Fibroblast of lung (primary cell): ENCODE results near the gene PCP4. TPM values are rescaled to one million over a fixed set of nuclear protein-coding genes. Genes with fewer than 3 reads are reported as not detected.

Experiments
- DNase-seq, 2 donors: peaks; one replicate each; pipeline versions ENCODE4 v3.0.0 to v3.0.0-alpha.2; 2010; ENCODE audit warnings: low read depth in 2 of 2
- H2AFZ ChIP-seq: 2 replicates; pipeline ENCODE4 v1.5.1; 2012; ENCODE audit warnings: low read length, control low read depth, inconsistent platforms
- H3K27ac ChIP-seq: 2 replicates; pipeline ENCODE4 v1.5.1; 2011; ENCODE audit warnings: low read length, control low read depth; ENCODE audit not compliant: insufficient read depth
- H3K27me3 ChIP-seq: 2 replicates; pipeline ENCODE4 v1.5.1; 2011; ENCODE audit warnings: mild to moderate bottlenecking, low read length; ENCODE audit not compliant: control insufficient read depth, insufficient read depth
- H3K36me3 ChIP-seq: 2 replicates; pipeline ENCODE4 v1.5.1; 2011; ENCODE audit warnings: low read length; ENCODE audit not compliant: control insufficient read depth, insufficient read depth
- H3K4me1 ChIP-seq: 2 replicates; pipeline ENCODE4 v1.5.1; 2011; ENCODE audit warnings: low read length; ENCODE audit not compliant: control insufficient read depth, insufficient read depth; ENCODE audit errors: extremely low read depth
- H3K4me2 ChIP-seq: 2 replicates; pipeline ENCODE4 v1.5.1; 2011; ENCODE audit warnings: low read length, control low read depth; ENCODE audit not compliant: insufficient read depth; ENCODE audit errors: extremely low read depth
- H3K4me3 ChIP-seq, 4 experiments: fragments of 200-600 bp in 1 of 4; sonication (generic) in 1 of 4; replicated peaks in 1 of 4; 2 replicates each; pipeline ENCODE4 v1.5.1; 2011 to 2016; ENCODE audit warnings: low read length in 4 of 4, low read depth in 3 of 4, mild to moderate bottlenecking in 3 of 4, control low read depth in 2 of 4, inconsistent platforms in 1 of 4, mixed read lengths in 1 of 4; ENCODE audit not compliant: insufficient read depth in 1 of 4; ENCODE audit errors: control extremely low read depth in 1 of 4
- H3K79me2 ChIP-seq: 2 replicates; pipeline ENCODE4 v1.5.1; 2012; ENCODE audit warnings: mild to moderate bottlenecking, low read length, inconsistent platforms; ENCODE audit not compliant: control insufficient read depth, insufficient read depth
- H3K9ac ChIP-seq: 2 replicates; pipeline ENCODE4 v1.5.1; 2011; ENCODE audit warnings: mild to moderate bottlenecking, low read length, control low read depth; ENCODE audit not compliant: insufficient read depth
- H3K9me3 ChIP-seq: 2 replicates; pipeline ENCODE4 v1.5.1; 2012; ENCODE audit warnings: low read depth, low read length; ENCODE audit not compliant: control insufficient read depth, insufficient read depth
- H4K20me1 ChIP-seq: 2 replicates; pipeline ENCODE4 v1.5.1; 2011; ENCODE audit warnings: low read length; ENCODE audit not compliant: control insufficient read depth, insufficient read depth; ENCODE audit errors: extremely low read depth
- CTCF ChIP-seq, 2 donors: IDR thresholded peaks in 1 of 2; conservative IDR thresholded peaks in 1 of 2; 1 replicate in 1 of 2; 2 replicates in 1 of 2; pipeline ENCODE4 v1.5.1; 2011 to 2012; ENCODE audit warnings: low read length in 2 of 2, control low read depth in 1 of 2, inconsistent platforms in 1 of 2, low read depth in 1 of 2, mild to moderate bottlenecking in 1 of 2
- EZH2 ChIP-seq: IDR thresholded peaks from 2 replicates; pipeline ENCODE4 v1.5.1; 2012; ENCODE audit warnings: low read length, control low read depth, mild to moderate bottlenecking; ENCODE audit errors: missing control alignments
- polyA plus RNA-seq, 2 donors: library from polyadenylated mRNA; depleted of rRNA in 1 of 2; stranded (reverse) in 1 of 2; unstranded in 1 of 2; fragments of >200 nt; gene quantifications; 2 replicates each; pipeline ENCODE4 v1.2.1, GENCODE V29; 2011 to 2012; ENCODE audit warnings: missing spikeins in 1 of 2
- total RNA-seq: library from RNA; depleted of rRNA; stranded (reverse); fragments of >200 nt; gene quantifications from 2 replicates; pipeline ENCODE4 v1.2.1, GENCODE V29; 2014

The PCP4 gene
- total and polyA plus RNA-seq, 2 donors (not counting 1 experiment from before 2014, with no cell fraction given): not detected

DNA sequence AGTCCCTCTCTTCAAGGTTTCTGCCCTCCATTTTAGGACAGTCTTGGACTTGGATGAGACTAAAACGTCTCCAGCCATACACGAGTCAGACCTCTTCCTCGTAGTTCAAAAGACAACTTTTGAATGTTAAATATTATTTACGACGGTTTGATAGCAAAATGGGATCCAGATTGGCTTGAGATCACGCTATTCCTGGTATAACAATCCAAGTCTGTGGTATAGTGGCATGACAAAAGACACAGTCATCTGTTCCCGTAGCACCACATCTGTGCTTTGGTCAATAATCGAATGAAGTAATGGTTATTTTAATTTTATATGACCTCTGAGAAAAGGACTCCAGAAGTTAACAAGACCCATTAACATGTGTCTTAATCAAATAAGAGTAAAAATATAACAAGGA, 7.0 kb downstream of the PCP4 start:
- H3K4me3 ChIP-seq: no peak overlapping the region
- no peaks in the 10 kb centered on the region for H3K79me2 ChIP-seq
- no peaks in the 10 kb centered on the region for H3K36me3 ChIP-seq
- no peak overlapping the region for H2AFZ ChIP-seq
- H3K4me2 ChIP-seq: no peak overlapping the region
- no peak for DNase-seq
- H3K9me3 ChIP-seq: no peaks in the 10 kb centered on the region
- H3K9ac ChIP-seq: no peak overlapping the region
- no peak for TF ChIP-seq EZH2
- no peak for TF ChIP-seq CTCF (conservative IDR thresholded peaks at IDR 0.05 in 1 of 2, IDR thresholded peaks at IDR 0.05 in 1 of 2; ENCODE audit: low read depth in 1 of 2, low read length in 2 of 2)
- H3K27ac ChIP-seq: no peak overlapping the region
- no peaks in the 10 kb centered on the region for H3K4me1 ChIP-seq
- H3K27me3 ChIP-seq: no peaks in the 10 kb centered on the region
- no peaks in the 10 kb centered on the region for H4K20me1 ChIP-seq

DNA sequence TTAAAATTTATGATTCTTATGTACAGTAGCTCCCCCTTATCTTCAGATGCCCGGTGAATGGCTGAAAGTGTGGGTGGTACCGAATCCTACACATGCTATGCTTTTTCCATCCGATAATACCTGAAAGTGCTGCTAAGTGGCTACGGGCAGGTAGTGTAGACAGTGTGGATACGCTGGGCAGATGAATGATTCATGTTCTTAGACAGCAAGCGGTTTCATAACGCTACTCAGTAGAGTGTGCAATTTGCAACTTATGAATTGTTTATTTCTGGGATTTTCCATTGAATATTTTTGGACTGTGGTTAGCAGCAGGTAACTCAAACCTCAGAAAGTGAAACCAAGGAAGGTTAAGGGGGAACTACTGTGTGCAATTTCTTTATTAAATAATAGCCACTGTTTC, 7.5 kb downstream of the PCP4 start:
- Histone ChIP-seq H3K4me3 (no peak overlapping the region), H3K9ac (no peak overlapping the region), H4K20me1 (no peaks in the 10 kb centered on the region), H3K4me1 (no peaks in the 10 kb centered on the region), H2AFZ (no peak overlapping the region), H3K36me3 (no peaks in the 10 kb centered on the region), H3K79me2 (no peaks in the 10 kb centered on the region), H3K9me3 (no peaks in the 10 kb centered on the region), H3K27me3 (no peaks in the 10 kb centered on the region), H3K4me2 (no peak overlapping the region), H3K27ac (no peak overlapping the region)
- TF ChIP-seq CTCF (conservative IDR thresholded peaks at IDR 0.05 in 1 of 2, IDR thresholded peaks at IDR 0.05 in 1 of 2; ENCODE audit: low read depth in 1 of 2, low read length in 2 of 2) (no peak), EZH2 (no peak)
- DNase-seq: no peak

DNA sequence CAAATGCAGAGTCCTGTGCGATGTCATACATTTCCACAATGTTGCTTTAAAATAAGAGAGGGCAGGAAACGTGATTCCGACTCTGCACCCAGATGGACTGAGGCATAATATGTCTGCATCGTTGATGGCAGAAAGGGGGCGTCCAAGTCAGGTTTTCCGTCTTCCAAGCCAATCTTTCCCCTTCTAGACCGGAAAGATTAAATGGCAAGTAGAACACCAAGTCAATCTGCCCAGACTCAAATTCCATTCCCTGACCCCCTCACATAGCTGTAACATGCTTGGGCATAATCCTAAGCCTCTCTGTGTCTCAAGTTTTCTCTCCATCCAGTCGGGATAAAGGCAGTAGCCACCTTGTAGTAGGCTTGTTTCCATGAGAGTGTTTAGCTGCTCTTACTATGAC, 14.4 kb downstream of the PCP4 start:
- H3K9me3 ChIP-seq: no peaks in the 10 kb centered on the region
- no peaks in the 10 kb centered on the region for H3K4me1 ChIP-seq
- H3K36me3 ChIP-seq: no peaks in the 10 kb centered on the region

More for the DNA sequence above, 14.4 kb downstream of the PCP4 start:
- TF ChIP-seq EZH2: no peak
- no peak for TF ChIP-seq CTCF (conservative IDR thresholded peaks at IDR 0.05 in 1 of 2, IDR thresholded peaks at IDR 0.05 in 1 of 2; ENCODE audit: low read depth in 1 of 2, low read length in 2 of 2)
- no peaks in the 10 kb centered on the region for H3K79me2 ChIP-seq
- H3K4me2 ChIP-seq: no peak overlapping the region
- H3K4me3 ChIP-seq: no peak overlapping the region
- H3K9ac ChIP-seq: no peak overlapping the region
- DNase-seq: no peak
- no peaks in the 10 kb centered on the region for H4K20me1 ChIP-seq
- no peaks in the 10 kb centered on the region for H3K27me3 ChIP-seq
- H2AFZ ChIP-seq: no peak overlapping the region
- H3K27ac ChIP-seq: no peak overlapping the region
